KOPT-K1 (cell line): Measurements from ENCODE around the gene PACC1.

Source experiments
- H3K27ac ChIP-seq: fragments of 200-600 bp; sonication (generic); 2 replicates; pipeline ENCODE4 v1.5.1; 2016; ENCODE audit warnings: antibody characterized with exemption, mild to moderate bottlenecking, low read depth, low read length; ENCODE audit not compliant: poor library complexity, severe bottlenecking
- H3K36me3 ChIP-seq: fragments of 200-600 bp; sonication (generic); 2 replicates; pipeline ENCODE4 v1.5.1; 2017; ENCODE audit warnings: antibody characterized with exemption, mild to moderate bottlenecking, low read length, moderate library complexity; ENCODE audit not compliant: insufficient read depth
- H3K9me3 ChIP-seq: fragments of 200-600 bp; sonication (generic); 2 replicates; pipeline ENCODE4 v1.5.1; 2017; ENCODE audit warnings: antibody characterized with exemption, low read length, mild to moderate bottlenecking; ENCODE audit not compliant: insufficient read depth, poor library complexity, severe bottlenecking

The PACC1 gene

DNA sequence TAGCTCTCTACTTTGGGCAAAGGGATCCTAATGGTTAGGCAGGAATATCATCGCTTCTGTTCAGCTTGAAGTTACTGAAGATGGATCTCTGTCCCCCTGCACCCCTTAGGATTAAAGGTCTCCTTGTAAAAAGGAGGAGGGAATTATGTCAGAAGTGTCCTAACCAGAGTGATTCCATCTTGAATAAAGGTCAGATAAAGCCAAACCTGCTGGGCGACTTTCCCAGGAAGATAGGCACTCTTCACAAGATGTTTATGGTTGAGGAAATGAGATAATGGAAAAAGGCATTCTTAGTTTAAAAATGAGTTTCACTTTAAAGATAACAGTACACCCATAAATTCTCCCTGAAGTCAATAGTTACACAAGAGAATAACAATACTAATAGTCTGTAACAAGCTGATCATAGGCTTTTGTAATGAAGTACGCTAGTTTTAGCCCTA lies 16.3 kb upstream of the PACC1 start:
- no peaks in the 10 kb centered on the region for H3K9me3 ChIP-seq
- H3K36me3 ChIP-seq = no peaks in the 10 kb centered on the region
- no peak overlapping the region for H3K27ac ChIP-seq

DNA sequence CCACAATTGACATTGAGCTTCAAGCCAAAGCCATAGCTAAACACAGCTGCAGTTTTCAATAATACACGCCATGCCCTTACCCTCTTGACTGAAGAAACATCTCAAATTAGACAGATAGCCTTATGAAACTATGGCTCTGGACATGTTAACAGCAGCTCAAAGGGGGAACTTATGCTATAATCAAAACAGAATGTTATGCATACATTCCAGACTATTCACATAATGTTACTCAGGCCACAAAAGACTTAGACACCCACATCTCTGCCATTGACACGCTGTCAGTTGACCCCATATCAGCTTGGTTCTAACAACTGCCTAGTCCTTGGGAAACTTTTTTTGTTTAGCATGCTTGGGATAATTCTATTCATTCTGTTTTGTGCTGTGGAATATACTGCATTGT lies 15.7 kb upstream of the PACC1 start:
- no peaks in the 10 kb centered on the region for H3K36me3 ChIP-seq
- no peak overlapping the region for H3K27ac ChIP-seq

DNA sequence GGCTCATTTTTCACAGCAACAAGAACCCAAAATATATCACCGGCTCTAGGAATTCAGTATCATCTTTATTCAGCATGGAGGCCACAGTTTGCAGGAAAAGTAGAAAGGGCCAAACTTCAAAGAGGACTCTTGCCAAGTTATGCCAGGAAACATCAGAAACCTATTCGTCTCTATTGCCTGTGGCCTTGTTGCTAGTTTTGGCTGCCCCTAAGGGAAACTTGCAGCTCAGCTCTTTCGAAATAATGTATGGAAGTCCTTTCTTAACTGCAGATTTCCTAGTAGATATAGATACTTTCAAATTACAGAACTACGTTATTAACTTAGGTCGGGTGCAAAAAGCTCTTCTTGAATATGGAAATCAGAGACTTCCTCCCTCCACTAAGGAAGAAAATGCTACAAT lies 13.8 kb upstream of the PACC1 start:
- Histone ChIP-seq H3K27ac (no peak overlapping the region), H3K36me3 (no peaks in the 10 kb centered on the region), H3K9me3 (no peaks in the 10 kb centered on the region)

More for the DNA sequence above, 15.7 kb upstream of the PACC1 start:
- no peaks in the 10 kb centered on the region for H3K9me3 ChIP-seq

DNA sequence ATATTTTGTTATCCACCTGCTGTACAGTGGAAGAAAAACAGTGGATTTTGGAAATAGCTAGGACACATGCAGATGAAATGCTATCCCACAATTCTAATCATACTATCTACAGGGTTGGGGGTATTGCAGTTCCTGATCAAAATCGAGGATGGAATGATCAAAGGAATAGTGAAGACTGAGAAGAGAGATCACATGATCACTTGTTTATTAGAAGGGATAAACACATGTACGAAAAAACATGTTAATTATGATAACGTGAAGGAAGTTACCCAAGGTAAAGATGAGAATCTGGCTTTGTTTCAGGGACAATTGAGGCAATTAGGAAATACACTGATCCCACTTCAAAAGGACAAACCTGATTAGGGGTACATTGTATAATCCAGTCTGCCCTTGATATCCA lies 9.2 kb upstream of the PACC1 start:
- no peaks in the 10 kb centered on the region for H3K9me3 ChIP-seq
- no peaks in the 10 kb centered on the region for H3K36me3 ChIP-seq
- H3K27ac ChIP-seq = no peak overlapping the region

DNA sequence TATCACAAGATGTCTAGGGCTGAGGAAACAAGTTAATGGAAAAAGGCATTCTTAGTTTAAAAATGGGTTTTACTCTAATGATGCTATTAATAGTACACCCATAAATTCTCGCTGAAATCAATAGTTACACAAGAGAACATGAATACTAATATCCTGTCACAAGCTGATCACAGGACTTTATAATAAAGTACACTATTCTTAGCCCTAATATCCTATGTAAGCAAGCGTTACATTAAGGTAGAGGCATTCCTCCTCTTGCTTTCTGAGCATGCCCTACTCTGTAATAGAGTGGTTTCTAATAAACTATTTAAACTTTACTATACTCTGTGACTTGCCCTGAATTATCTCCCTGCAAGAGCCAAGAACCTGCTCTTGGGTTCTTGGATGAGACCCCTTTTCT lies 6.5 kb upstream of the PACC1 start:
- Histone ChIP-seq H3K27ac (no peak overlapping the region), H3K9me3 (no peaks in the 10 kb centered on the region), H3K36me3 (no peaks in the 10 kb centered on the region)

DNA sequence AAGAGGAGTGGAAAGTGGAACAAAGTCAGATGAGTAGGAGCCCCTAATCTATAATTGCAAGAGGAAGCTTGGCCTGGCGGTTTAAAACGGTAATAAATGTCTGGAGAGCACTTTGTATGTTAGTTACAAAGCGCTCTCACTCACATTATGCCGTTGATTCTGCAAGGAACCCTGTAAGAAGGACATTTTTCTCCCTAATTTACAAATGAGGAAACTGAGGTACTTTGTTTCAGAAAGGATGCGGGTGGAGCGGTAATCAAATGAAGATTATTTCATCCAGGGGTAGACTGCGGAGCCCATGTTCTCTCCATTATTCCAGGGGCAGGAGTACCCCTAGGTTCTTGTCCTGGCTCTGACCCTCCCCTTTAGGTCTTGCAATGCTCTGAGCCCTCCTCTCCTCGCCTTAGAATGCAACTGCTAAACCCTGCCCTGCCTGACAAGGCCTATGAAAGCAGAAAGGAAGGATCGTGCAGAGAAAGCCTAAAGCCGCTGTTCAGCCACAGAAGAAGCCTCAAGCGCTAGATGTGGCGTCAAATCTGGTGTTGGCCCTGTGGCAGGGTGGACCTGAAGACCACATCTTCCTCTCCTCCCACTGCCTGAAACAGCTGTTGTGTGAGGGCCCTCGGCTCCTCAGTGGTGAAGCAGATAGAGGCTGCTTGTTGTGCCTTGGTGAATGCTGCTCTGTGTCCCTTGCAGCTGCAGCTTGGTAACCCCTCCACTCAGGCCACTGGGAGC lies 588 bp upstream of the PACC1 start:
- Histone ChIP-seq H3K36me3 (peaks cover 21% of the 10 kb centered on the region), H3K9me3 (no peaks in the 10 kb centered on the region), H3K27ac (peak overlapping the region; percentile 60)

DNA sequence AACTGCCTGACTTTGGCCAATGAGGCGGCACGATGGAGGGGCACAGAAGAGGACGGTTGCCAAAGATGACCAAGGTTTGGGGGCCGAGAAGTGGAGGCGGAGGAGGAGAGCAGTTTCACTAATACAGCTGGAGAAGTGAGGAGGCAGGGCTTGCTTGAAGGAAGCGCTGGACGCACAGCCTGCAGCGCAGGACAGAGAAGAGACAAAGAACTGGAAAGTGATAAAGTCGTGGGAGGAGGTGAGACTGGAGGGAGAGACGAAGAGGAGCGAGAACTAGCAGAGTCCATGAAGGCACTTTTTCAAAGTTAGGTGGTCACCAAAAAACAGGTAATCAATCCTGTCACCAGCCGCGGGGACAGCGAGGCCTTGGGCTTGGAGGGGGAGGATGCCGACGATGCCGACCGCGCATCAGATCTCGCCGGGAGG lies 771 bp downstream of the PACC1 start:
- H3K27ac ChIP-seq = peak overlapping the region; percentile 60
- peaks cover 34% of the 10 kb centered on the region for H3K36me3 ChIP-seq
- H3K9me3 ChIP-seq = no peaks in the 10 kb centered on the region

DNA sequence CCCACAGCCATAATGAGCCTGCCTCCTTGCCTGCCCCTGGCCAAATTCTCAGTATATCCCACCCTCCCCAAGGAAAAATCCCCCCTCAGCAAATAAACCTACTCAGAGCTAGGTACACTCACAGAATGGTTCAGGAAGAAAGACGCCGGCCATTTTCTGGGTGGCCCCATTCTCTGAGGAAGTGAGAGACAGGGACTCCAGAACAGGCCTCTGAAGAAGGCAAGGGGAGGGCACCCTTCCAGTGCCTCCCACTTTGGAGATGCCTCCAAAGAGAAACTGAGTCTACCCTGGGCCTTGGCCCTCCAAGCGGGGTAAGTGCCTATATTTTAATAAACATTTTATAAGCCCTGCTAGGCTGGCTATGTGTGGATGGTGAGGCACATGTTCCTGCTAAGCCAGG lies 2.3 kb downstream of the PACC1 start:
- Histone ChIP-seq H3K27ac (no peak overlapping the region), H3K36me3 (peaks cover 50% of the 10 kb centered on the region), H3K9me3 (no peaks in the 10 kb centered on the region)

DNA sequence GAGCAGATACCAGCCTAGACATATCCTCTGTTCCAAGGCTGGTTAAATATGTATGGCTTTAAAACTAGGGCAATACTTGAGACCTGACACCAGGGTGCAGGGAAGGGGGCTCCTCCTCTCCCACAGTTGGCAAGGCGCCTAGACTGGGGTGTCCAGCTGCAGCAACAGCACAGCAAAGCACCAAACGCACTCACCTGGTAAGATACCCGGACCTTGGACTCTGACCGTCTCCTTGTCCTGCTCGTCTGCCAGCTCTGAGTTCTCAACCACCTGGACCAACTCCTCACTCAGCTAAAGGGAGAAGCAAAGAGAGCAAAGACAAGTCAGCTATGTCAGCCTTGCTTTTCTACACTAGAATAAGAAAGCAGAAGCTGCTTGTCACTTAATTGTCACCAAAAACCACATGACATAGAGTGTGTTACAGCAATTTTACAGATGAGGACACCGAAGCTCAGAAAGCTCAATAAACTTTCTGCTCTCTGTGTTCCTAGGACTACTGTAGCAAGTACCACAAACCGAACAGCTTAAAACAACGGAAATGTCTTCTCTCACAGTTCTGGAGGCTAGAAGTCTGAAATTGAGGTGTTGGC lies 4.4 kb downstream of the PACC1 start:
- Histone ChIP-seq H3K9me3 (no peaks in the 10 kb centered on the region), H3K36me3 (peaks cover 70% of the 10 kb centered on the region), H3K27ac (no peak overlapping the region)

DNA sequence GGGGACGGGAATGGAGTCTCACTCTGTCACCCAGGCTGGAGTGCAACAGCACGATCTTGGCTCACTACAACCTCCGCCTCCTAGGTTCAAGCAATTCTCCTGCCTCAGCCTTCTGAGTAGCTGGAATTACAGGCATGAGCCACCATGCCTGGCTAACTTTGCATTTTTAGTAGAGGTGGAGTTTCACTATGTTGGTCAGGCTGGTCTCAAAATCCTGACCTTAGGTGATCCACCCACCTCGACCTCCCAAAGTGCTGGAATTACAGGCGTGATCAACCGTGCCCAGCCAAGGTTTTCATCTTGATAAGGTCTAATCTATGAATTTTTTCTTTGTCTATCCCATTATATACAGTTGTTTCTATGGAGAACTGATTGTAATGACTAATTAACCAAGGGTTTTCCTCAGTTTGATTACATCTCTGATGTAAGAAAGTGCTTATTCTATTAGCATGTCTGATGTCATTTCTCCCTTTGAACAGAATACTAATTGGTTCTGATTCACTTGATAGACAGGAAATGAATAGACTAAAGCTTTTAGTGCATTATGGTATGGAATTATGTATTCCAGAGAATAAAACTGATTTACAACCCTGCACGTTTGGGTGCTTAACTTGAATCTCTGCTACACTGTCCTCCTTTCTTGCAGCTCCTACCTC lies 11.9 kb downstream of the PACC1 start:
- Histone ChIP-seq H3K27ac (no peak overlapping the region), H3K9me3 (no peaks in the 10 kb centered on the region), H3K36me3 (peaks cover 86% of the 10 kb centered on the region)

DNA sequence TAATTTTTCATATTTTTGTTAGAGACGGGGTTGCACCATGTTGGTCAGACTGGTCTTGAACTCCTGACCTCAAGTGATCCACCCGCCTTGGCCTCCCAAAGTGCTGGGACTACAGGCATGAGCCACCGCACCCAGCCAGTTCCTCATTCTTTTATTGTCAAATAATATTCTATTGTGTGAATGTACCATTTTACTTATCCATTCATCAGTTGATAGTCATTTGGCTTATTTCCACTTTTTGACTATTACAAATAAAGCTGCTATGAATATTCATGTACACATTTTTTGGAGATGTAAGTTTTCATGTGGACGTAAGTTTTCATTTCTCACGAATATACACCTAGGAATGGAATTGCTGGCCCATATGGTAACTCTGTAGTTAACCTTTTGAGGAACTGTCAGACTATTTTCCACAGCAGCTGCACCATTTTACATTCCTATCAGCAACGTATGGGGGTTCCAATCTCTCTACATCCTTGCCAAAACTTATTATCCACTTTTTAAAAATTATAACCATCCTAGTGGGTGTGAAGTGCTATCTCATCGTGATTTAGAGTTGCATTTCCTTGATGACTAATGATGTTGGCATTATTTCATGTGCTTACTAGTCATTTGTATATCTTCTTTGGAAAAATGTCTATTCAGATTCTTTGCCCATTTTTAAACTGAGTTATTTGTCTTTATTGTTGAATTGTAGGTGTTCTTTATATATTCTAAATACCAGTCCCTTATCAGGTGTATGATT lies 12.7 kb downstream of the PACC1 start:
- H3K27ac ChIP-seq = no peak overlapping the region
- peaks cover 8% of the 10 kb centered on the region for H3K9me3 ChIP-seq
- peaks cover 86% of the 10 kb centered on the region for H3K36me3 ChIP-seq

DNA sequence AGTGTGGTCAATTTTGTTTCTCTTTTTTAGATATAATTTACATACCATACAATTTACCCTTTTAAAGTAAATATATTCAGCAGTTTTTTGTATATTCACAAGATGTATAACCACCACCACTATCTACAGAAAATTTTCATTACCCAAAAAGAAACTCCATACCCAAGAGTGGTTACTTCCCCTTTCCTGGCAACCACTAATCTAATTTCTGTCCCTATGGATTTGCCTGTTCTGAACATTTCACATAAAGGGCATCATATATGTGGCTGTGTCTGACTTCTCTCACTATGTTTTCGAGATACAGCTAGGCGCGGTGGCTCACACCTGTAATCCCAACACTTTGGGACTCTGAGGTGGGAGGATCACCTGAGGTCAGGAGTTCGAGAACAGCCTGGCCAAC lies 13.6 kb downstream of the PACC1 start:
- H3K9me3 ChIP-seq = peaks cover 17% of the 10 kb centered on the region
- H3K27ac ChIP-seq = no peak overlapping the region
- H3K36me3 ChIP-seq = peaks cover 86% of the 10 kb centered on the region

DNA sequence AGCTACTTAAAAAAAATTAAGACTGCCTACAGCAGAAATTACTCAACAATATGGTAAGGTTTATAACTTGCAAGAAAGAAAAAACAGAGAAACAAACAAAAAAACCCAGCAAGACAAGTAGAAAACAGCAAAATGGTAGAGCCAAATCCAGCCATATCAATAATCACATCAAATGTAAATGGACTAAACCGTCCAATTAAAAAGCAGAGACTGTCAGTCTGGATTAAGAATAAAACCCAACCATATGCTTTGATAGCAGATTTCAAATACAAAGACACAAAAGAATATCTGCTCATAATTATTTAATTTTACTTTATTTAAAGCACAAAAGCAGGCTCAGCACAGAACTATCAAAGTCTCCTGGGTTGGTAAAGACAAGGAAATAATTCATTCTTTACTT lies 17.5 kb downstream of the PACC1 start:
- Histone ChIP-seq H3K36me3 (peaks cover 53% of the 10 kb centered on the region), H3K9me3 (peaks cover 18% of the 10 kb centered on the region), H3K27ac (no peak overlapping the region)

DNA sequence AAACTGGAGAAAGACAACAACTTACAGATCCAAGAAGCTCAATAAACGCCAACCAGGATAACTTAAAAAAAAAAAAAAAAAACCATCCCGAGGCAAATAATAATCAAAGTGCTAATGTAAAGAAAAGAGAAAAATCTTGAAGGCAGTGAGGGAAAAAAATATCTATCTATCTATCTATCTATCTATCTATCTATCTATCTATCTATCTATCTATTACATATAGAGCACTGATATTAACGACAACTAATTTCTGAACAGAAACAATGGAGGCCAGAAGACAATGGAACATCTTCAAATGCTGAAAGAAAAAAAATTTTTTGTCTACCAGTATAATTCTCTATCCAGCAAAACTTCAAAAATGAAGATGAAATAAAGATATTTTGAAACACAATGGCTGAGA lies 18.0 kb downstream of the PACC1 start:
- Histone ChIP-seq H3K9me3 (peaks cover 18% of the 10 kb centered on the region), H3K27ac (no peak overlapping the region), H3K36me3 (peaks cover 48% of the 10 kb centered on the region)
